HL-60 (cell line): ENCODE results near the gene PTPRB.

ENCODE experiments used
- DNase-seq, 2 experiments: peaks; one replicate each; pipeline ENCODE4 v3.0.0-alpha.2; 2010 to 2020; ENCODE audit warnings: low read depth in 1 of 2, low spot score in 1 of 2
- H3K27ac ChIP-seq: fragments of 250-450 bp; sonication (Bioruptor Pico); replicated peaks from 2 replicates; pipeline ENCODE4 v1.5.1; 2020; ENCODE audit warnings: mild to moderate bottlenecking, moderate library complexity
- H3K27me3 ChIP-seq: fragments of 250-450 bp; sonication (Bioruptor Pico); 2 replicates; pipeline ENCODE4 v1.5.1; 2021; ENCODE audit warnings: mild to moderate bottlenecking, moderate library complexity; ENCODE audit not compliant: insufficient read depth, poor library complexity, severe bottlenecking
- H3K4me3 ChIP-seq: replicated peaks from 2 replicates; pipeline ENCODE4 v1.5.1; 2011; ENCODE audit warnings: mild to moderate bottlenecking, control low read depth, low read length; ENCODE audit not compliant: insufficient read depth
- GABPA ChIP-seq: IDR thresholded peaks from 2 replicates; pipeline ENCODE4 v1.6.1; 2012; ENCODE audit warnings: low read depth
- POLR2AphosphoS5 ChIP-seq: IDR thresholded peaks from 2 replicates; pipeline ENCODE4 v1.6.1; 2012; ENCODE audit warnings: low read depth
- SPI1 ChIP-seq: IDR thresholded peaks from 2 replicates; pipeline ENCODE4 v1.6.1; 2012; ENCODE audit warnings: low read depth, mild to moderate bottlenecking, borderline replicate concordance
- TF ChIP-seq, protein P1 (sequence below): IDR thresholded peaks from one replicate; pipeline ENCODE4 v1.5.1; 2011; ENCODE audit warnings: low read length, control low read depth, inconsistent platforms; ENCODE audit not compliant: insufficient read depth
- TF ChIP-seq, protein P2 (sequence below): IDR thresholded peaks from 2 replicates; pipeline ENCODE4 v1.6.1; 2012; ENCODE audit warnings: low read depth; ENCODE audit not compliant: insufficient replicate concordance

PTPRB gene

DNA sequence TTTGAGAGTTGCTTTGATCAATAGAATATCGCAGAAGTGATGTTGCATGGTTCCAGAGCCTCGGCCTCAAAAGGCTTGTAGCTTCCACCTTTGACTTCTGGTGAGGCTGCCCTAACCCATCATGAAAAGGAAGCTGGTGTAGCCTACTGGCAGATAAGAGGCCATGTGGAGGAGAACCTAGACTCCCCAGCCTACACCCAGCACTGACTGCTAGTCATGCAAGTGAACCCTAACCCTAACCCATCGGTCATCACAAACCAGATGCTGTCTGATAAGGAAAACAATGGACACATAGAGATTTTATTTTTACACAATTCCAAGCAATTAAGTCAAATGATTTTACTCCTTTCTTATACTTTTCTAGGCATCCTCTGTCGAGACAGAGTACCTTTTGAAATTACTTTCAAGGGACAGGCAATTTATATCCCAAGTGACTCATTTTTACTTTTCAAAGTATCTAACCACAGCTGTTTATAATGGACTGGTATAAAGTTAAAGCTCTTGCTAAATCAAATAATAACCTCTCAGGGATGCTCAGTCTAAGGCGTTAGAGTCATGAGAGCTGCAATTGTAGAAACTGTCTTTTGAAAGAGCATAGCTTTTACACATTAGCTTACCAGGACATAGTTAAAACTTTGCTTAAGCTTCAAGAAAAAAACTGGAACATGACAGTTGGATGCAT, 17.6 kb downstream of the PTPRB start:
- no peak overlapping the region for H3K4me3 ChIP-seq
- TF ChIP-seq, protein P1, sequence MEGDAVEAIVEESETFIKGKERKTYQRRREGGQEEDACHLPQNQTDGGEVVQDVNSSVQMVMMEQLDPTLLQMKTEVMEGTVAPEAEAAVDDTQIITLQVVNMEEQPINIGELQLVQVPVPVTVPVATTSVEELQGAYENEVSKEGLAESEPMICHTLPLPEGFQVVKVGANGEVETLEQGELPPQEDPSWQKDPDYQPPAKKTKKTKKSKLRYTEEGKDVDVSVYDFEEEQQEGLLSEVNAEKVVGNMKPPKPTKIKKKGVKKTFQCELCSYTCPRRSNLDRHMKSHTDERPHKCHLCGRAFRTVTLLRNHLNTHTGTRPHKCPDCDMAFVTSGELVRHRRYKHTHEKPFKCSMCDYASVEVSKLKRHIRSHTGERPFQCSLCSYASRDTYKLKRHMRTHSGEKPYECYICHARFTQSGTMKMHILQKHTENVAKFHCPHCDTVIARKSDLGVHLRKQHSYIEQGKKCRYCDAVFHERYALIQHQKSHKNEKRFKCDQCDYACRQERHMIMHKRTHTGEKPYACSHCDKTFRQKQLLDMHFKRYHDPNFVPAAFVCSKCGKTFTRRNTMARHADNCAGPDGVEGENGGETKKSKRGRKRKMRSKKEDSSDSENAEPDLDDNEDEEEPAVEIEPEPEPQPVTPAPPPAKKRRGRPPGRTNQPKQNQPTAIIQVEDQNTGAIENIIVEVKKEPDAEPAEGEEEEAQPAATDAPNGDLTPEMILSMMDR = no peak
- TF ChIP-seq, protein P2, sequence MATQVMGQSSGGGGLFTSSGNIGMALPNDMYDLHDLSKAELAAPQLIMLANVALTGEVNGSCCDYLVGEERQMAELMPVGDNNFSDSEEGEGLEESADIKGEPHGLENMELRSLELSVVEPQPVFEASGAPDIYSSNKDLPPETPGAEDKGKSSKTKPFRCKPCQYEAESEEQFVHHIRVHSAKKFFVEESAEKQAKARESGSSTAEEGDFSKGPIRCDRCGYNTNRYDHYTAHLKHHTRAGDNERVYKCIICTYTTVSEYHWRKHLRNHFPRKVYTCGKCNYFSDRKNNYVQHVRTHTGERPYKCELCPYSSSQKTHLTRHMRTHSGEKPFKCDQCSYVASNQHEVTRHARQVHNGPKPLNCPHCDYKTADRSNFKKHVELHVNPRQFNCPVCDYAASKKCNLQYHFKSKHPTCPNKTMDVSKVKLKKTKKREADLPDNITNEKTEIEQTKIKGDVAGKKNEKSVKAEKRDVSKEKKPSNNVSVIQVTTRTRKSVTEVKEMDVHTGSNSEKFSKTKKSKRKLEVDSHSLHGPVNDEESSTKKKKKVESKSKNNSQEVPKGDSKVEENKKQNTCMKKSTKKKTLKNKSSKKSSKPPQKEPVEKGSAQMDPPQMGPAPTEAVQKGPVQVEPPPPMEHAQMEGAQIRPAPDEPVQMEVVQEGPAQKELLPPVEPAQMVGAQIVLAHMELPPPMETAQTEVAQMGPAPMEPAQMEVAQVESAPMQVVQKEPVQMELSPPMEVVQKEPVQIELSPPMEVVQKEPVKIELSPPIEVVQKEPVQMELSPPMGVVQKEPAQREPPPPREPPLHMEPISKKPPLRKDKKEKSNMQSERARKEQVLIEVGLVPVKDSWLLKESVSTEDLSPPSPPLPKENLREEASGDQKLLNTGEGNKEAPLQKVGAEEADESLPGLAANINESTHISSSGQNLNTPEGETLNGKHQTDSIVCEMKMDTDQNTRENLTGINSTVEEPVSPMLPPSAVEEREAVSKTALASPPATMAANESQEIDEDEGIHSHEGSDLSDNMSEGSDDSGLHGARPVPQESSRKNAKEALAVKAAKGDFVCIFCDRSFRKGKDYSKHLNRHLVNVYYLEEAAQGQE = no peak
- no peak for TF ChIP-seq SPI1
- peaks cover 2% of the 10 kb centered on the region for H3K27me3 ChIP-seq
- DNase-seq = no peak
- no peak overlapping the region for H3K27ac ChIP-seq

DNA sequence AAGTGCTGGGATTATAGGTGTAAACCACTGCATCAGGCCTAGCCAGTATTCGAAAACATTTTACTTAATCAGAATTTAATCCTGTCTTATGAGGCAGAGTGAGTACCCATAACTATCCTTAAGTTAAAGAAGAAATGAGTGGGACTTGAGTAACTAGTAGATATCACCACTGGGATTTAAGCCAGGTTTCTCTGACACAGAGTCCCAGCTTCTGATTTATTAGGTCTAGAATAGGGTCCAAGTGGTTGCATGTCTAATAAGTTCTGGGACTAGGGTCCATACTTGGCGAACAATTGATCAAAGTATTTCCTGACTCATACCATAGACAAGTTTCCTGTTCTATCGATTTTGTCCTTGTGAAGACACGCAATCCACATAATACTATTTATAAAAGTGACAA, 18.9 kb downstream of the PTPRB start:
- no peak overlapping the region for H3K4me3 ChIP-seq
- peaks cover 2% of the 10 kb centered on the region for H3K27me3 ChIP-seq
- DNase-seq = no peak
- H3K27ac ChIP-seq = no peak overlapping the region
- TF ChIP-seq SPI1 (no peak), POLR2AphosphoS5 (no peak), GABPA (no peak)
- TF ChIP-seq, protein P2 = no peak
- TF ChIP-seq, protein P1 = no peak

DNA sequence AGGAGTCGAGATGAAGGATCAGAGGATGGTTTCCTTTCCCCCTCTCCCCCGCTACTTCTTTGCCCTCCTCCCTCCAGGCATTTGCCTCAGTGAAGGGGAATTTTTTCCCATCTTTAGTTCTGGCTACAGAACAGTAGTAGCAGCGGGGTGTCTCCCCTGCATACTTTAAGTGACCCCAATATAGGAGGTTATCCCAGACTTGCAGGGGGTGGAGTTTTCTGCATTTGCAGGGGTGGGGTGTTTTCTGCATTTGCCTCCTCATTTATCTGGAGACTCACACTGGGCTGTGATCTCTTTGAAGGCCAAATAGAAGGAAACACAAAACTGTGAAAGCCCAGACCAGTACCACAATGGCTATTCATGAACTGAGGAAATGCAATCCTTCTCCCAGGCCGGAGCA, 19.8 kb downstream of the PTPRB start:
- TF ChIP-seq, protein P2 = no peak
- no peak overlapping the region for H3K27ac ChIP-seq
- H3K4me3 ChIP-seq = no peak overlapping the region
- no peak for DNase-seq
- peaks cover 2% of the 10 kb centered on the region for H3K27me3 ChIP-seq
